IMR-90 (cell line): ENCODE measurements around the gene FRMPD4.

Experiments
- CEBPB ChIP-seq: IDR thresholded peaks from 2 replicates; pipeline ENCODE4 v1.6.1; 2012; ENCODE audit warnings: low read depth, low read length, improper control_type of control experiment
- FOS ChIP-seq: fragments of 150-350 bp; IDR thresholded peaks from 2 replicates; pipeline ENCODE4 v1.6.1; 2016; ENCODE audit warnings: low read depth, low read length
- MAFK ChIP-seq: IDR thresholded peaks from 2 replicates; pipeline ENCODE4 v1.6.1; 2012; ENCODE audit warnings: low read depth, low read length, improper control_type of control experiment
- MXI1 ChIP-seq: IDR thresholded peaks from 2 replicates; pipeline ENCODE4 v1.6.1; 2012; ENCODE audit warnings: low read depth, mild to moderate bottlenecking, low read length, moderate library complexity, borderline replicate concordance
- POLR2A ChIP-seq: IDR thresholded peaks from 2 replicates; pipeline ENCODE4 v1.6.1; 2012; ENCODE audit warnings: mild to moderate bottlenecking, low read depth, low read length
- TF ChIP-seq, protein P1 (sequence below): conservative IDR thresholded peaks from 2 replicates; pipeline ENCODE4 v1.5.1; 2012; ENCODE audit warnings: mild to moderate bottlenecking, low read depth, low read length, improper control_type of control experiment
- TF ChIP-seq, protein P2 (sequence below): fragments of 150-350 bp; IDR thresholded peaks from 2 replicates; pipeline ENCODE4 v1.6.1; 2016; ENCODE audit warnings: low read depth, mild to moderate bottlenecking, low read length, moderate library complexity, borderline replicate concordance
- TF ChIP-seq, protein P3 (sequence below): fragments of 150-350 bp; IDR thresholded peaks from 2 replicates; pipeline ENCODE4 v1.6.1; 2017; ENCODE audit warnings: mild to moderate bottlenecking, antibody characterized with exemption, low read length, low read depth

DNA sequence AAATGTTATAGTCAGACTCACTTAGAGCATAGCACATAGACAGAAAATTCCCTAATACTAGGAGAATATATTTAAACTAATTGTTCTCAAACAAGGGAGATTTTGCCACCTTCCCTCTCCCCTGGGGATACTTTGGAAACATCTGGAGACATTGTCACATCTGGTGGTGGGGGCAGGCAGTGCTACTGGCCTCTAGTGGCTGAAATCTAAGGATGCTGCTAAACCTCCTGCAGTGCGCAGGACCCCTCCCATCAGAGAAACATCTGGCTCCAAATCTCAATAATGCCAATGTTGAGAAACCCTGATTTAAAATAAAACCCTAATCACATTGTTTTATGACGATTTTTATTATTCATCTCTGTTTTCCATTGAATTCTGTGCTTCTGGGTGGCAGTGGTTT lies 244.9 kb downstream of the FRMPD4 start:
- TF ChIP-seq MAFK (no peak), FOS (no peak), POLR2A (no peak), CEBPB (no peak), MXI1 (no peak)
- TF ChIP-seq, protein P1, sequence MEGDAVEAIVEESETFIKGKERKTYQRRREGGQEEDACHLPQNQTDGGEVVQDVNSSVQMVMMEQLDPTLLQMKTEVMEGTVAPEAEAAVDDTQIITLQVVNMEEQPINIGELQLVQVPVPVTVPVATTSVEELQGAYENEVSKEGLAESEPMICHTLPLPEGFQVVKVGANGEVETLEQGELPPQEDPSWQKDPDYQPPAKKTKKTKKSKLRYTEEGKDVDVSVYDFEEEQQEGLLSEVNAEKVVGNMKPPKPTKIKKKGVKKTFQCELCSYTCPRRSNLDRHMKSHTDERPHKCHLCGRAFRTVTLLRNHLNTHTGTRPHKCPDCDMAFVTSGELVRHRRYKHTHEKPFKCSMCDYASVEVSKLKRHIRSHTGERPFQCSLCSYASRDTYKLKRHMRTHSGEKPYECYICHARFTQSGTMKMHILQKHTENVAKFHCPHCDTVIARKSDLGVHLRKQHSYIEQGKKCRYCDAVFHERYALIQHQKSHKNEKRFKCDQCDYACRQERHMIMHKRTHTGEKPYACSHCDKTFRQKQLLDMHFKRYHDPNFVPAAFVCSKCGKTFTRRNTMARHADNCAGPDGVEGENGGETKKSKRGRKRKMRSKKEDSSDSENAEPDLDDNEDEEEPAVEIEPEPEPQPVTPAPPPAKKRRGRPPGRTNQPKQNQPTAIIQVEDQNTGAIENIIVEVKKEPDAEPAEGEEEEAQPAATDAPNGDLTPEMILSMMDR, result peak; percentile 20; the same call in 1 of the 2 replicates
- TF ChIP-seq, protein P2, sequence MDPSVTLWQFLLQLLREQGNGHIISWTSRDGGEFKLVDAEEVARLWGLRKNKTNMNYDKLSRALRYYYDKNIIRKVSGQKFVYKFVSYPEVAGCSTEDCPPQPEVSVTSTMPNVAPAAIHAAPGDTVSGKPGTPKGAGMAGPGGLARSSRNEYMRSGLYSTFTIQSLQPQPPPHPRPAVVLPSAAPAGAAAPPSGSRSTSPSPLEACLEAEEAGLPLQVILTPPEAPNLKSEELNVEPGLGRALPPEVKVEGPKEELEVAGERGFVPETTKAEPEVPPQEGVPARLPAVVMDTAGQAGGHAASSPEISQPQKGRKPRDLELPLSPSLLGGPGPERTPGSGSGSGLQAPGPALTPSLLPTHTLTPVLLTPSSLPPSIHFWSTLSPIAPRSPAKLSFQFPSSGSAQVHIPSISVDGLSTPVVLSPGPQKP, result no peak
- TF ChIP-seq, protein P3, sequence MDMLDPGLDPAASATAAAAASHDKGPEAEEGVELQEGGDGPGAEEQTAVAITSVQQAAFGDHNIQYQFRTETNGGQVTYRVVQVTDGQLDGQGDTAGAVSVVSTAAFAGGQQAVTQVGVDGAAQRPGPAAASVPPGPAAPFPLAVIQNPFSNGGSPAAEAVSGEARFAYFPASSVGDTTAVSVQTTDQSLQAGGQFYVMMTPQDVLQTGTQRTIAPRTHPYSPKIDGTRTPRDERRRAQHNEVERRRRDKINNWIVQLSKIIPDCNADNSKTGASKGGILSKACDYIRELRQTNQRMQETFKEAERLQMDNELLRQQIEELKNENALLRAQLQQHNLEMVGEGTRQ, result no peak
